ENCODE measurements around the gene MIPOL1.

MIPOL1 gene

DNA sequence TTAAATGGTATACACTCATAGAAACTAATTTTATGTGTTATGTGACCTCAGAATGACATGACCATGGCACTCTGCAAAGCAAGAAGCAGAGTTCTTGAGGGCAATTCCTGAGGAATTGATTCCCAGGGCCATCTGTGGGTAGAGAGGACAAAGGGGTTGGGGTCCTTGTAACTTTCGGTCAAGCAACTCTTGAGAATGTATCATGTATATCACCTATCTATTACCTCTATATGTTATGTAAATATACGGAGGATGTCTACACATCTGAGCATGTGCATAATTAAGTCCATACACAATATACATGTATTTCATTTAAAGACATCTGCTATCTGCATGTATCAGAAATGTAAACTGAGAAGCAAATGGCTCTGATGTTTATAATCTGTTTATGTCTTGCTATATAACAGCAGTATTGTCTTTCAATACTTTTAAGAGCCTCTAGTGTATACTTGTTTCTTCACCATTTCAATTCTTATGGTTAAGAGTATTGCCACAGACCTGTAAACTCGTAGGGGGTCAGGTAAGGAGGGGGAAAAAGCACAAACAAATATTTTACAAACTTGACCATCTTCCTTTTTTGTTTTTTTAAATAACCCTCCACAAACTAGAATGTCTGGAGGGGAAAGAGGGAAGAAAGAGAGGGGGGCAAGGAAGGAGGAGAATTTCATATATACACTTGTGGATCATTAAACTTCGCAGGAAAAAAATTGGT lies 392.8 kb downstream of the MIPOL1 start:
- ATAC-seq = no peak

DNA sequence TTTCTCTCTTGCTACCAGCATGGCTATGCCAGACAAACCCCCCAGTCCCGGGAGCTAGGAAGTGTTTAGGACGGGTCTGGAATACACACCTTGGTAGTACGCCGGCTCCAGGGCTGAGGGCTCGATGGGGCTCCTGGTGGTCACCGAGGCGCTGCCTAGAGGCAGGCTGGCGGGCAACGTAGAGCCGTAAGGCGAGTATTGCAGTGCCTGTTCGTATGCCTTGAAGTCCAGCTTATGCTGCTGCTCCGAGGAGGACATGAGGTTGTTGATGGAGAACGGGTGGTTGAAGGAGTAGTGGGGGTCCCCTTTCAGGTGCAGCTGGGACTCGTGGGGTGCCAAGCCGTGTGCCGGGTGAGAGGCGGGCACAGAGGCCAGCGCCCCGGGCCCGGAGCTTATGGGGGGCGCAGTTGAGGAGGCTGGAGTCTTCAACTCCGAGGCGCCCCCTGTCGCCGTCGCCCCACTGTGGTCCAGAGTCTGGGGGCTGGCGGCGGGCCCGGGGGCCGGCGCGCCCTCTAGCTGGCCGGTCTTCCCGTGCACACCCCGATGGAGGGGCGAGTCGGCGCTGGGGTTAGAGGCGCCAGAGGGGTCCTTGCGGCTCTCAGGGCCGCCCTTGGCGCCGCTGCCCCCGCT lies 393.7 kb downstream of the MIPOL1 start:
- ATAC-seq = no peak

DNA sequence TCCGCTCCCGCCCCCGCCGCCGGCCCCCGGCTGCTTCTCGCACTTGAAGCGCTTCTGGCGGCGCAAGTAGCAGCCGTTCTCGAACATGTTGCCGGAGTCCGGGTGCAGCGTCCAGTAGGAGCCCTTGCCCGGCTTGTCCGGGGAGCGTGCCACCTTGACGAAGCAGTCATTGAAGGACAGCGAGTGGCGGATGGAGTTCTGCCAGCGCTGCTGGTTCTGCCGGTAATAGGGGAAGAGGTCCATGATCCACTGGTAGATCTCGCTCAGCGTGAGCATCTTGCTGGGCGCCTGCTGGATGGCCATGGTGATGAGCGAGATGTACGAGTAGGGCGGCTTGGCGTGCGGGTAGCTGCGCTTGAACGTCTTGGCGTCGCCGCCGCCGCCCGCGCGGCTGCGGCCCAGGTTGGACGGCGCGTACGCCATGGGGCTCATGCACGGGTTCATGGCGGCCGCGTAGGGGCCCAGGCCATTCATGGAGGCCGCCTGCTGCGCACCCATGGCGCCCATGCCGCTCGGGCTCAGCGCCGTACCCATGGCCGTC lies 394.3 kb downstream of the MIPOL1 start:
- no peak for ATAC-seq

DNA sequence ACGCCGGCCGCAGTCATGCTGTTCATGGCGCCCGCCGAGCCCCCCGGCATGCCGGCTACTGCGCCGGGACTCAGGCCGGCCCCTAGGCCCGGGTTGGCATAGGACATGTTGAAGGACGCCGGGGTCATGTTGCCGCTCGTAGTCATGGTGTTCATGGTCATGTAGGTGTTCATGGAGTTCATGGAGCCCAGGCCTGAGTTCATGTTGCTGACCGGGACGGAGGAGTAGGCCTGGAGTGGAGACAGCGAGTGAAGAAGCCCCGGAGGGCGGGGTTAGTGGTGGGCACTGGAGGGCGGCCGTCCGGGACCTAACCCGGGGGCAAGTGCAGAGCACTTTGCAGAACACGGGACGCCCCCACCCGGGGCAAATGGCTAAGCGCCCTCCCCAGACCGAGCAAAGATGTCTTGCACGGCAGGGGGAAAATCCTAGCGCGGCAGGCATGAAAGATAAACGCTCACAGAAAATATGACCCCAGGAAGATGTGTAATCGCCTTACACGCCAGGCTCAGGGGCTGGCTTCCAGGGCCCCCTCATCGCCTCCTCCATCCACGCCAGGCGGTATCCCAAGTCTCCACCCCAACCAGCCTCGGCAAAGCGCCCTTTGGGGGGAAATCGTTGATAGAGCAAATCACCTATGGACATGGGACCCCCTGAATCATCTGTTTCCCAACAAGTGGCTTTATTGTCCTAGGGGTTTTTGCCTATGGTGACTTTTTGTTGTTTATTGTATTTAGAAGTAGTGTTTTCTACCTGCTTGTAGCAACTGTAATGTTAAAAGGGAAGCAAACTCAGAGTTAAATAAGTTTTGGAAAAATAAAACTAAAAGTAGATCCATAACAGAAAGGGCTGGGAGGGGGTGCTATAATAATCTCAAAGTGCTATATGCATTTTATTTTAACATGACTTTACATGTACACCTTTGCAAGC lies 395.0 kb downstream of the MIPOL1 start:
- ATAC-seq = no peak

DNA sequence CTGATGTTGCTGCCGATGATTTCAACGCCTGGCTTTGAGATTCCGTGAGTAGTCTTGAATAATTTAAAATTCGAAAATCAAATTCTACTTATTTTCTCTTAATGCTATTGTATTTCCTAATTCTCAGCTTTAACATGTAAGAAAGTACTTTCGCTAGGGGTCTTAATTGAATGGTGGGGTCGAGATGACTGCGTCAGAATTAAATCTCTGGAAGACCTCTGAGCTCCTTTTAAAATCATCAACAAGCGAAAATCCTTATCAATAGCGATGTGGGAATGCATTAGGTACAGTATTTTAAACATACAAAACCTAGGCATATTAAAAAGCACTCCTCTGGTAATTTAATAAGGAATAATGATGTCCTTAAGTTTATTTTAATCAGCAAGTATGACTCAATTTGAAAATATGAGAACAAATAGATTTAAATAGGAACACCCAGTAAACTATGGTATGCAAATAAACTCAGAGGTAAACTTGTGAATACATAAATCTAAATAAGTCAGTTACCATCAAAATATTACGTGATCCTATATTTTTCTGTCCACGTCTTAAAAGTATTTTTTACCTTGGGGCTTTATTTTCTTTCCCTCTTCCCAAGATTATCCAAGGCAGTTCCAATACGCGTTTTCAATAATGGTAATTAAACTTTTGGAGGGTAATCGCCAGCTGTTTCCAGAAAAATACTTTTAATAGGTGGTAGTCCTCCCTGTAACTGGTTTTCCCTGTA lies 395.9 kb downstream of the MIPOL1 start:
- no peak for ATAC-seq

DNA sequence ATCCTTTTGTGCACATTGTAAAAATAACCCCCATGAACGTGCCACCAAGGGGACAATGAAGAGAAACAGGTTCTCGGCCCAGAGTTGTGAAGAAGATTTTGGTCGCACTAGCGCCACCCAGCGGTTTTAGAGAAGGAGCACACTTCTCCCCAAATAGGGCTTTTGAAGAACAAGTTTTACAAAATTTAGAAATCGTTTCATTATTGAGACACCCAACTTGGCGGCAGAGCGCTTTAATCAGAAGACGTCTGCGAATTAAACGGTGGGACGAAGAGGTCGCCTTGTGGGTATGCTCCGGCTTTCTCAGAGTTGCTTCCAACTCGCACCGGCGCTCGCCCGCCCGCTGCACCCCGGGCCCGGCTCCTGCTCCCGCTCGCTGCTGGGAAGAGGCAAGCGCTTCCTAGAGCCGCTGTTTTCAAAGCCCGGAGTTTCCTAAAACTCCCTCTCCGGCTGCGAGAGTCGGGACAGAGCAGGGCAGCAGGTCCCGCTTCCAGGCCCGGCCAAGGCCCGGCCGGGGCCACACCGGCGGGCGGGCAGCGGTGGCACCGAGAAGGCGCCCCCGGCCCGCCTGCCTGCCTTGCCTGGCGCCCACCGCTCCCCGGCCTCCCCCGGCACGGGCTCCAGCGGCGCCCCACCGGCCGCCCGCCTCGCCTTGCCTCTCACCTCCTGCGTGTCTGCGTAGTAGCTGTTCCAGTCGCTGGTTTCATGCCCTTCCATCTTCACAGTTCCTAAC lies 396.7 kb downstream of the MIPOL1 start:
- no peak for ATAC-seq

DNA sequence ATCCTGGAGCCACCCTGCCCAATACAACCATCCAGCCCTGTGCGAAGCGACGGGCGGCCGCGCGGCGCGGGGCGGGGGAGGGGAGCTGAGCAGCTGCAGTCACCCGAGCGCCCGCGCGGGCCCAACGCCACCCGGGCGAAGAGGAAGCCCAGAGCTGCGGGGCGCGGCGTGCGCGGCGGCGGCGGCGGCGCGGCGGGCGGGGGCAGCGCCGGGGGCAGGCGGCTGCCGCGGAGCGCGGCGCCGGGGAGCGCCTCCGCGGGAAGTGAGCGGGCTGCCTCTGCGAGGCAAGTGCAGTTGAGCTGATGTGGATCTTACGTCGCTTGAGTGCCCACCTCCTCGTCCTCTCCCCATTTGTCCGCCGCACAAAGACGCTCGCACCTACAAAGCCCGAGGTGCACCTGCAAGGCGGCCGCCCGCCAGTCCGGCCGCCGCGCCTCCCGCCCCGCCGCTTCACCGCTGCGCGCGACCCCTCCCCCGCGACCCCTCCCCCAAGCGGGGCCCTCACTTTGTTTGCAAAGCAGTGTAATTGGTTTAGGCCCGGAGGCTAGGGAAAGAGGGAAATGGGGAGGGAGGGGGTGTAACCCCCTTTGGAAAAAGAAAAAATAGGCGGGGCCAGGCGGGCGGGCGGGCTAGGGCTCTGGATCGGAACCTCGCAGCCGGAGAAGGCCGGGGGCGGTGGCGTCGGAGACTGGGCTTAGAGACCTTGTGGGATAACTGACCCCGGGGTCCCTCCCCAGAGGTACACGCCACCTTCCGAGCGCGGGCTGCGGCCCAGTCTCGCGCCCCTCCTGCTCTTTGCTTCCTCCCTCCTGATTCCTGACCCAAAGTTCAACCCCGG lies 397.5 kb downstream of the MIPOL1 start, which contains the start of the genes FOXA1 and TTC6:
FOXA1 (minus strand) TSS at position 279 of the 838 bp plus-strand sequence; CDS start at position 2, 277 bp downstream.
TTC6 (plus strand) TSS at position 659 of the 838 bp plus-strand sequence. CDS start 26,436 bp downstream, outside the sequence.
- ATAC-seq = no peak

DNA sequence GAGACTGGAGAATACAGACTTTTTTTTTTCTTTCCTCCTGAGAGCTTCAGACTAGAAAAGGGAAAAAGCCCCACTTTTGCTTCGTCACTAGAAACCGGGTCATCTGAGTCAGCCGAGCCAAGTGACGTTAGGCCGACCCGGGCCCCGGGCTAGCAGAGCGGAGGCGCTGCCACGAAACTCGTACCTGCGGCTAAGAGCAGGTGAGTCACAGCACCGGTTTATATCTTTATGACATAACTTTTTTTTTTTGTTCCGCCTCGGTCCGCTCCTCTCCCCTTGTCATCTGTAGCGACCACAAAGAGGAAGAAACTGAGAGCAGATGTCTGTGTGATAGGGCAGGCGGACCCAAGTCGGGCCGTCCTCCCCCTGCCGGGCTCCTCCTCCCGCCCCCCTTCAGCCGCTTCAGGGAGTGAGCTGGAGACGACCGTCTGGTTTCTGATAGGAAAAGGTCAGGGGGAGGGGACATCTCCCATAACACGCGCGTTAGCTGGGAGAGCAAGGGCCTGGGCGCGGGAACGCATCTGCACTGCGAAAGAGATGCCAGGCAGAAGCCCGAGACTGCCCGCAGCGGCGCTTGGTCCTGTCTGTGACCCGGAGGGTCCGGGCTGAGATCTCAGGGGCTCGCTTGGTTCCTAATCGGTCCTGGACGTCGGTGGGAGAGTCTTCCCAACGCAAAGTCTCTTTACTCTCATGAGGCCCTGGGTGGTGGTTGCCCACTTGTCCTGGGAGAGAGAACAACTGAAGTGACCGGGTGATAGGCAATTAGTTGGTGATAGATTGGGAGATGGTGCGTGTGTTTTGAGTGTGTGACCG lies 398.3 kb downstream of the MIPOL1 start:
- ATAC-seq = peak; percentile 93 to 96

DNA sequence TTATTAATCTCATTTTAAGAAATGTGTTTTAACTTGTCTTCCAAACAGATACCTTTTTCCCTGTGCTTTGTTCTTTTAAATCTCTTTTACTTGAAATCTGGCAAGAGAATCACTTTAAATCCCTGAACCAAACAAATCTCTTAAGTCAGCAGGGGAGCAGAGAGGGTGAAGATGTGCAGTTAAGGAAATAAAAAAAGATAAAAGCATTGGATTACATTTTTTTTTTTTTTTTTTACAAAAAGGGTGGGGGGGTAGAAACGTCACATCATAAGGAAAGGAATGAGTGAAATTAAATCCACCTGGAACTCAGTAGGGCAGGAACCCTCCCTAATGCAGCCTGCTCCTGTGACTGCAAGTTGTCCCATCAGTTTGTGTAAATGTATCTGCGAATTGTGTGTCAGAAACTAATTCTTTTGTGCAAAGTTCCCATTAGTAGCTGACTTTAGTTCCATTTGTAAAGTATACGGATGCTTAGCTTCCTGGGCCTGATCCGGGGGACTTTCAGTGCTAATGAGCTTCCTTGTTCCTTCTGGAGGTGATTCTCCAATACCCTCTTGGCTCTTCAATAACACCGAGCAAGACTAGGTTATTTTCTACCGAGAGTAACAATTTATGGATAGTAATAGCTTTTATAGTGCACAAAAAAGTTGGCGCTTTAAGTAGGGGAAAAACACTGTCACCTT lies 399.2 kb downstream of the MIPOL1 start:
- ATAC-seq = no peak

DNA sequence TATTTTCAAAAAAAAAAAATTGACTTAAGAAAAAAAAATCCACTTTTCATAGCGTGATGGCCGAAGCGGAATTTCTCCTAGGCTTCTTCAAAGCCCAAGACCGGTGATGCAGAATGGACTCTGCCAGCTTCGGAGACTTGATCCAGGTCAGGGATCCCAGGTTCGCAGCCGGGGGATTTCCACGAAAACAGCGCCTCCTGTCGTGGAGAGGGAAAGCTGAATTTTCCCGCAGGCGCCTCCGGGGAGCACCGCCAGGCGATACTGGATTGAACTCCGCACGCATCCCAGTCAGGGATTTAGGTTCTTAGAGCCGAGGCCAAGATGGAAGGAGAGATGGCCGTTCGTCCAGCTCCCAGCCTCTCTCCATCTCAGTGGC lies 399.8 kb downstream of the MIPOL1 start:
- no peak for ATAC-seq

DNA sequence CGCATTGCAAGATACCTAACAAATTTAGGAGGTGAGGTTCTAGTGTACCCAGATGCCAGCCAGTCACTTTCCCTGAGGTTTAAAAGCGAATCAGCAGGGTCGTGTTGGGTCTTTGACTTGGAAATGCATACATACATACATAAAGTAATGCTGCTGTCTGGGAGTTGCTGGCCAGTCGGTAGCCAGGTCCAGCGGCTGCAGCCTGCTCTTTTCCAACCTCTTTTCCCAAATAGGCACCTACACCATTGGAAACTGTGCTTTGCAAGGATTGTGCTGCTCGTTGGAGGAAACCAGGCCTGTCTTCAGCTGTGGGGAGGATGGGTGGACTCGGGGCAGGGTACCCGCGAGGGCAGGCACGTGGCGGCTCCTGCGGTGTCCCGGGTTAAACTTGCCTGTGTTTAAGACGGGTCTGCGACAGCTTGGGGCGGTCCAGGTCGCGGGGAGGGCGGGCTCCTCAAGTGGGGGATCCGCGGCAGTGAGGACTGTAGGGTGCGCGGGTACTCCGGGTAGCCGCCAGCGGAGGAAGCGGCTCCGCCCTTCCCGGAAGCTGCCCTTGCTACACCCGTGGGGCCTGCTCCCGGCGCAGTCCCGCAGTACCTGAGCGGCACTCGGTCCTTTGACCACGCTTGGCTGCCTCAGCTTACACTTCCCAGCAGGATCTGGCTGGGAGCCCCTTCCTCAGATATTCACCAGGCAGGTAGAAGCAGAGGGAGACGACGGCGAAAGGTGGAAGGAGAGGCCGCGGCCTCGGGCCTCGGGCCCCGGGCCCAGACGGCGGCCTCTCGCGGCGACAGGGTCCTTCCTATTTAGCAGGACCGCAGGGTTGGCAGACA lies 400.4 kb downstream of the MIPOL1 start:
- ATAC-seq = no peak

DNA sequence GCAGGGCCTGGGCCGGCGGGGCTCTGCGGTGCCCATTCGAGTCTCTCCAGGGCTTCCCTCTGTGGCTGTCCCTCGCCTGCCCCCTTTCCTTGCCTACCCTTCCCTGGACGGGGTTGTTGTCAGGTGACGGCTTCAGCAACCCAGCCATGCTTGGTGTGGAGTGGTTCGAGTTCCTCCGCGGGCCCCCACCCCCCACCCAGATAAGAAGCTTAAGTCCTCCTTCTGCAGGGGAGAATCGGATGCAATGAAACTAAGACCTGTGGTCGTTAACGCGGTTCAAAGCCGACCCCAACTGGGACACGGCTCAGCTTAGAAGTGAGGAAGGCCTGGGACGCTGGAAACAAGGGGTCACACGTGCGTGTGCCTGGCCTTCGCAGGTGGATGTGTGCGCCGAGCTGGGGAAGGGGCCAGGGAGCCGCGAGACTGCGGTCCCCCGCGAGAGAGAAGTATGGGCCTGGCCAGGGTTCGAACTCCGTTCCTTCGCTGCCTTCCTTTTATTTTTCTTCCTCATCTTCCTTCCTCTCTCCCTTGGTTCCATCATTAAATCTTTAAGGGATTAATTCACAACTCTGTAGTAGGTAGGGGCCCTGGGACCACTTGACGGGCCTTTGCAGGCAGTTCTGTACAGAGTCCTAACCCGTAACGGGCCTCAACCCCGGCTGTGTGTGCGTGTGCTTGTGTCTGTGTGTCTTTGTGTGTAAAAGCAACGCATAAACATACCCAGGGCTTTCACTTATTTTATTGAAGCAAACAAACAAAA lies 401.2 kb downstream of the MIPOL1 start:
- no peak for ATAC-seq

DNA sequence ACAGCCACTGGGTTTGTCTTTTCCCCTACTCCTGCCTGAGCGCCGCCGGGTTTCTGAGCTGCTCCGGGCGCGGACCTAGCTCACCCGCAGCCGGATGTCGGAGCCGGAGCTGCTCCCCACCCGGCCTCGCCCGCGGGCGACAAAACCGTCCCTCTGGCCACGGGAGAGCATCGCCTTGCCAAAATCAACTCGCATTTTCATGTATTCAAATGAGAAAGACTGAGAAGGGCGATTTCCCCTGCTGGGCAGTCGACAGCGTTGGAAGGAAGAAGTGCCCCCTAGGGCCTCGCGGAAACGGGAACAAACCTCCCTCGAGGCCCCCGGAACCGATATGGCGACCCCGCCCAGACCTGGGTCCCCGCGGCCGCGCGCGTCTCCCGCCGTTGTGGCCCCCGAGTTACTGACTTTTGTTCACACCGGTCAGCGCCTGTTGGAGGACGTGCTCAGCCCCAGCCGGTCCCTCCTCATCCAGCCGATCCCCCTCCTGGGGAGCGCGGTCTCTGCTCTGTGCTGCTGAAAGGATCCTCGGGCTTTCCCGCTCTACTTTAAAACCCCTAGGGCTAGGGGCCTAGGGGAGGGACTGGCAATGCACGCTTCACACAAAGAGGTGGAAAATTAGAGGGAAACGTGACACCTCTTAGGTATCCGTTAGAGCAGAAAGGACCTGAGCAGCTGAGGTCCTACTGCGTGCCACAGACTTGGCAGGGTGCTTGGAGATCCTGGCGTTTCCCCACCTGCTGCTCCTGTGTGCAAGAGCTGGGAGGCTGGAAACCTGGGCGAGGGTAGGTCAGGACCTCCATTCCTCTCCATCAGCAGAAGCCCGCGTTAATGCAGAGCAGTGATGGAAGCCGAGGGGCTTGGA lies 402.0 kb downstream of the MIPOL1 start:
- ATAC-seq = no peak

DNA sequence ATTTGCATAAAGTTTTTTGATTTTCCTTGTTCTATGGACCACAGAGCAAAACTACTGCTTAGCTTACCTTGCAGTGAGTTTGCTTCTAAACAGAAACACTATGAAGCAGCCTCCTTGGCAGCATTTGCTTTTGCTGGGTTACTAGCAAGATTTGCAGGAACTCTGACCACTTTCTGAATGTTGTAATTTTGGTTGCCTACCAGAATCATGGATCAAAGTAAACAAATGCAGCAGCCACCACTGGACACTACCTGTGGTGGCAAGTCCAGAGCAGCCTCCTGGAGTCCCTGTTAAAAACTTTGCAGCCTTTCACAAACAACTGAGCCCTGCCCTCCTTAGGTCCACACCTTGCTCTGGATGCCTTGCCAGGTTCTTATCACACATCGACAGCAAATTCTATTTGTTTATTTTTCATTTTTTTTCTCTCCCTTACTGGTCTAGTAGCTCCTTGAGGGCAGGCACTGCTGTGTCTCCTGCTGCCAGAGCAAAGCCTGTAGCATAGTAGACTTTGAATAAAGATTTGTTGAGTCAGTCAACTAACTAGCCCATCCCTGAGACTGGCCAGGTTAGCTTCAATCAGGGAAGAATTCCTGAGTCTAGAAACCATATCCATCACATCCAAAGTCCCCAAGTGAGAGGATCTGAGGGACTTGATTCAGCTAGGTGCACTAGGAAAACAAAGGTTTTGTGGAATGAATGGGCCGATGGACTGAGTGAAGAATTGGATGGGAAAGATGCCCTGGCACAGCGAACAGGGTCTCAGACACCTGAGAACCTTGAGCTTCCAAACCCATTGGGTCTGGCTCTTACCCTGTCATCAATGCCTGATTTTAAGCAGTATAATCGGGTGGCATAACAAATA lies 403.4 kb downstream of the MIPOL1 start:
- ATAC-seq = no peak

DNA sequence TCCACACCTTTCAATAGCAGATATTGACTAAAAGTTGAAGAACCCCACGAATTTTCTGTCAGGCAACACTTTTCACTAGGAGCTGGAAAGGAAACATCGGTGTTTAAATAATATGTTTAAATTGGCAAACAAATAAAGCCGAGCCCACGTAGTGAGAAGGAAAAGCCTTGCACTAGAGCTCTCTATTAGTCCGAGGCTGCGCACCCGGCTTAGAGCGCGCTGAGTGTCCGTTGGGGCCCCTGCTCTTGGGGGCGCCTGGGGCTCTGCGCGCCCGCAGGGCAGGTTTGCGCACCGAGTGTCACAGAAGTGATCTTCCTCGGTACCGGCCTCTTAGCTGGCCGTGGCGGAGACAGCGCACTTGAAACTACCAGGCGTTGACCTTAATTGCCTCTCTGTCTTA lies 404.1 kb downstream of the MIPOL1 start:
- no peak for ATAC-seq
